HG03108 (cell line): ENCODE data around the gene KIF14.
"Not testable (repeated sequence)": the region's sequence is repeated elsewhere in the genome, so short reads cannot be mapped to it uniquely, and the experiment has no call there.

ENCODE experiments used
- ATAC-seq: cut with Tn5 transposase; IDR thresholded peaks from one replicate; pipeline ENCODE4 v1.9.1; 2021; ENCODE audit warnings: moderate library complexity; ENCODE audit not compliant: unreplicated experiment

The KIF14 gene

GRCh38 chr1:200550367-200550766, 70.2 kb downstream of the KIF14 start:
- no peak for ATAC-seq

GRCh38 chr1:200547386-200547785, 73.2 kb downstream of the KIF14 start:
- ATAC-seq: no peak

DNA sequence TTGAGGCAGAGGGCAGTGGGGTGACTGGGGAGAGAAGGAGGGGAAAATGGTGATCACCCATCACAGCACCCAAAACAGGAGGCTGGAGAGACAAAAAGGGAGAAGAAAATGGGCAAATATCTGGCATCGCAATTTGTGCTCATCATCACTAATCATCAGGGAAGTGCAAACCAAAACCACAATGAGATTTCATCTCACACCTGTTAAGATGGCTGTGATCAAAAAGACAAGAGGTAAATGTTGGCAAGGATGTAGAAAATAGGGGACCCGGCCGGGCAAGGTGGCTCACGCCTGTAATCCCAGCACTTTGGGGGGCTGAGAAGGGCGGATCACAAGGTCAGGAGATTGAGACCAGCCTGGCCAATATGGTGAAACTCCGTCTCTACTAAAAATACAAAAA, 74.0 kb downstream of the KIF14 start:
- no peak for ATAC-seq

GRCh38 chr1:200542162-200542561, 78.4 kb downstream of the KIF14 start:
- no peak for ATAC-seq

DNA sequence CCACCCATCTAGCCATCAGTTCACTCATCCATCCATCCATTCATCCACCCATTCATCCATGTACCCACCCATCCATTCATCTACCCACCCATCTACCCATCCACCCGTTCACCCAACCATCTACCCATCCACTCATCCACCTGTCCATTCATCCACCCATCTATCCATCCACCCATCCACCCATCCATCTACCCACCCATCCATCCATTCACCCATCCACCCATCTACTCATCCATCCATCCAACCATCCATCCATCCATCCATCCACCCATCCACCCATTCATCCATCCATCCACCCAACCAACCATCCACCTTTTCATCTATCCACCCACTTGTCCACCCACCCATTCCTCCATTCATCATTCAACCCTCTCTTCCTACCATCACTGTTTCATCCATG, 80.3 kb downstream of the KIF14 start:
- no peak for ATAC-seq

DNA sequence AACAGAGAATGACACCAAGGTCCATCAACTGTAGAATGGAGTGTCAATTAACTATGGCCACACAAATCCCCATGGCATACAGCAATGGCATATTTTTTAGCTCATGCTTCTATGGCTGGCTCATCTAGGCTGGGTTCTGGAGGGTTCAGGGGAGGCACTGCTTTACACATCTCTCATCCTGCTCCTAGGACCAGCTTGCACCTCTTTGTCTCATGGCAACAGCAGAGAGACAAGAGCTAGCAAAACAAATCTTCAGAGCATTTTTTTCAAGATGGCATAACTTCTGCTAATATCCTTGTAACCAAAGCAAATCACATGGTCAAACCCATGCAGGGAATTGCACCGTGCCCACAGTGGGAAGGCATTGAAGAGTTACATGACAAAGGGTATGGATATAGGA, 82.4 kb downstream of the KIF14 start:
- no peak for ATAC-seq

- ATAC-seq: no peak
Observed at GRCh38 chr1:200535605-200536004, 84.9 kb downstream of the KIF14 start.

- no peak for ATAC-seq
Observed at GRCh38 chr1:200530623-200531261, 89.8 kb downstream of the KIF14 start.

- ATAC-seq: no peak
Observed at GRCh38 chr1:200528858-200529606, 91.5 kb downstream of the KIF14 start.

DNA sequence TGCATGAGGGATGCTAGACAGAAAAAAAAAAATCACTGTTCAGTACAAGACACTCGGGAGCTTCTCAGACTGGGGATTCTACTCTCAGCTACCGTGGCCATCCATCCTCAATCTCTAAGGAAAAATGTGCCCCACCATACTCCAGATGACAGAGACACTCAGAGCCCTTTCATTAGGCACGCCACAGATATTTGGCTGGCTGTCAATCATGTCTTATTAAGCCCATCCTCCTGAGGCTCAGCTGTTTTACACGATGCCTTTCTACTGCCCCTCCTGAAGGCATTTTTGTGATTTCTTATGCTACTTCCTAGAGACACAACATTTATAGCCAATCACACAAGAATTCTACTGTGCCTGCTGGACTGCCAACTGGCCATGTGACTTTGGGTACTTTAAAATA, 92.9 kb downstream of the KIF14 start:
- no peak for ATAC-seq

DNA sequence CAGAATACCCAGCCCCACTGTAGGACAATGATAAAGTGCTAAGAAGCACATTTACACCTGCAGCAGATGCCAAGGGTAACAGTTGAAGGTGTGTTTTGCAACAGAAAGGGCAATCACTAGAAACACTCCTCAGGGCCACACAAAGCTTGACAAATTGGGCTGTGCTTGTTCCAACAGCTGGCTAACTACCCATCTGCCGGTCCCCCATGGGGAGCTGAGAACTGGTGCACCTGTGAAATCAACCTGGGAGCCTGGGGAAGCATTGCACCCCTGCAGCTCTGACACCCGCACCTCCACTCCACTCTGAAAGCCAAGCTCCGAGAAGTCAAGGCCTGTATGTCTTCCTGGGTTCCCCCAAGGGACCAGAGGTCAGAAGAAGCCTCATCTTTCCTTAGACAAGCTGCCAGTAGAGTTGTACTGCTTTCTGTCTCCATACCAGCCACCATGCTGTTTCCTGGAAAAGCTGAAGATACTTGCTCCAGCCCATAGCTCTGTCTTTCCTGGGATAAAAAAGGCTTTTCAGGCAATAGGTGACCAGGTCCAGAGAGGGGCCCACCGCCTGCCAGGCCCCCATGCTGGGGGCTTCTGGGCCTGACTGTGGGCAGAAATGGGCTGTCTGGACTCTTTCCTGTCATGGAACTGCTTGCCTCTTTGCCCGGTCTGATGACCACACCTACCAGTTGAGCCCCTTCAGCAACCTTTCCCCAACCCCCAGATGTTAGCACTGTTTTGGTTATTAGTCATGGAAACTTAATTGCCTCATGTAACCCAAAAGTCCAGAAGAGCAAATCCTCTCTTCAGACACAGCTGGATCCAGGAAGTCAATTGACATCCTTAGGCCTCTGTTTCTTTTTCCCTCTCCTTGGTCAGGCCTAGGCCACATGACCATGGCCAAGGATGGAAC, 93.6 kb downstream of the KIF14 start:
- no peak for ATAC-seq

GRCh38 chr1:200525090-200525987, 95.2 kb downstream of the KIF14 start:
- ATAC-seq: no peak

DNA sequence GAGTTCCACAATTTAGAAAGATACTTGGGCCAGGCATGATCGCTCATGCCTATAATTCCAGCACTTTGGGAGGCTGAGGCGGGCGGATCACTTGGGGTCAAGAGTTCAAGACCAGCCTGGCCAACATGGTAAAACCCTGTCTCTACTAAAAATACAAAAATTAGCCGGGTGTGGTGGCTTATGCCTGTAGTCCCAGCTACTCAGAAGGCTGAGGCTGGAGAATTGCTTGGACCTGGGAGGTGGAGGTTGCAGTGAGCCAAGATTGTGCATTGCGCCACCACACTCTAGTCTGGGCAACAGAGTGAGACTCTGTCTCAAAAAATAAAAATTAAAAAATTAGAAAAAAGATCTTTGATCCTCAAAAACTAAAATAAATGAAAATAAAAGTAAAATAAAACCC, 96.0 kb downstream of the KIF14 start:
- ATAC-seq: not testable (repeated sequence)

- ATAC-seq: no peak
Observed at GRCh38 chr1:200524092-200524491, 96.5 kb downstream of the KIF14 start.

DNA sequence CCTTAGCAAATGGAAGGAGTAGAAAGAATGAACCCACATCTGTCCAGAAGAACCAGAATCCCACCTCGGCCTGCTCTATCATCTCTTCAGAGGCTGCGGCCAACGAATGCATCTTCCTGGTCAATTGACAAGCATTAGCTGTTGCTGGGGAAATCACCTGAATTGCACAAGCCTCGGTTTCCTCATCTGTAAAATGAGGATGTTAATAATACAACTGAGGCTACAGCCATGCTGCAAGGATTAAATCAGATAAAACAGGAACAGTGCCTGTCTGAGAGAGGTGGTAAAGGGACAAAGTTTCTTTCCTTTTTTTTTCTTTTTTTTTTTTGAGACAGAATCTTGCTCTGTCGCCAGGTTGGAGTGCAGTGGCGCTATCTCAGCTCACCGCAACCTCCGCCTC, 99.8 kb downstream of the KIF14 start:
- ATAC-seq: no peak

- no peak for ATAC-seq
Observed at GRCh38 chr1:200518524-200518923, 102.0 kb downstream of the KIF14 start.

DNA sequence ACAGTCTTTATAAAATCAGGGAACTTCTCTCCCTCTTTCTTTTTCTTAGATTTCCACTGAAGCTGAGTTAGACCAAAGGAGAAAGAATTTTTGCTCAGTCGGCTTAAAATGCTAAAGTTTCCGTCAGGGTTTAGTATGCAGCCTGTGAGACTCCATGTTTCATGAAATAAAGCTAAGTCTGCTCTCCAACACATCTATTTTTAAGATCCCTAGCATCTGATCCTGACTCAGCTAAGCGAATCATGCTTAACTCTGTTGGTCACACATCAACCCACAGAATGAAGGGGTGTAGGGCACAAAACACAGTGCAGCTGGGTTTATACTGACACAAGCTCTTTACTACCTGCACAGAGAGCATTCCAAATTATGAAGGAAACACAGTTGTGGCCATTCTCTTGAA, 108.4 kb downstream of the KIF14 start:
- ATAC-seq: no peak

- peak; percentile 81 for ATAC-seq
Observed at GRCh38 chr1:200510228-200510623, 110.3 kb downstream of the KIF14 start.

DNA sequence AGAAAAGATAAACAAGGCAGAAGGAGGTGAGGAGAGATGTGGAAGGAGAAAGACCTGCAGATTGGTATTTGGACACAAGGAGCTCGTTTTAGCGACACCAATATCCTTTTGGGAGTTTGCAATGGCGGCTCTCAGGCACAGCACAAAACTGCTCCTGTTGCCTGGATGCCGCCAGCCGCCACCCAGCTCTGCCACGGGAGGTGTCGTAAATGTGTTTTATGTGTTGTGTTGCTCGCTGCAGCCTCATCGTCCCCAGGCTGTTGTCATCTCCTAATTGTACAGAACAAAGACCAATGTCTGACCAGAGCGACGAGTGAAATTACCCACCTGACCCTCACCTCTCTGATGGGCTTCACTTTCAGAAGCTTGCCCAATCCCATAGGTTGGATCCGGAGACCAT, 114.1 kb downstream of the KIF14 start:
- no peak for ATAC-seq

GRCh38 chr1:200505257-200505656, 115.3 kb downstream of the KIF14 start:
- ATAC-seq: no peak
